Panc1 (cell line): ENCODE measurements around the gene TMEM108. TPM values are rescaled to one million over a fixed set of nuclear protein-coding genes. Genes with fewer than 3 reads are reported as not detected.

Experiments used
- ATAC-seq: fragments of 200-7000 bp; cut with Tn5 transposase; 2 replicates; pipeline ENCODE4 v1.9.1; 2020; ENCODE audit warnings: mild to moderate bottlenecking, moderate library complexity
- BruUV-seq: library from RNA; stranded (reverse); fragments of 400-500 nt; replicated peaks from 2 replicates; lab custom pipeline; 2021; lab: Mats Ljungman, UMichigan
- CTCF ChIA-PET: fragments of 300-600 bp; sonication (Branson Sonifier 250); formaldehyde crosslinking; loops from one replicate; lab custom pipeline; 2022; ENCODE audit warnings: antibody characterized with exemption; lab: Charles Lee
- POLR2A ChIA-PET: fragments of 300-600 bp; sonication (Branson Sonifier 250); formaldehyde crosslinking; loops from one replicate; lab custom pipeline; 2022; ENCODE audit warnings: antibody characterized with exemption; lab: Charles Lee
- DNase-seq: peaks from one replicate; pipeline ENCODE4 v3.0.0-alpha.2; 2010; ENCODE audit warnings: low read depth, low spot score
- H3K27ac ChIP-seq: 2 replicates; pipeline ENCODE4 v1.5.1; 2011; ENCODE audit warnings: mild to moderate bottlenecking, low read length, inconsistent platforms
- H3K27me3 ChIP-seq: fragments of 200-500 bp; sonication (Bioruptor generic); 2 replicates; pipeline ENCODE4 v1.6.0; 2014; ENCODE audit warnings: low read length, inconsistent platforms; ENCODE audit not compliant: control insufficient read depth, insufficient read depth
- H3K36me3 ChIP-seq: fragments of 200-500 bp; sonication (Bioruptor generic); 2 replicates; pipeline ENCODE4 v1.5.1; 2014; ENCODE audit warnings: inconsistent platforms, mild to moderate bottlenecking, low read length, moderate library complexity; ENCODE audit not compliant: control insufficient read depth, insufficient read depth
- H3K4me1 ChIP-seq: 2 replicates; pipeline ENCODE4 v1.5.1; 2011; ENCODE audit warnings: inconsistent platforms, mild to moderate bottlenecking, low read length, moderate library complexity; ENCODE audit not compliant: control insufficient read depth, insufficient read depth
- H3K4me3 ChIP-seq, 2 experiments: 2 replicates each; pipeline ENCODE4 v1.5.1; 2011 to 2012; ENCODE audit warnings: low read depth in 2 of 2, low read length in 2 of 2, mild to moderate bottlenecking in 2 of 2, inconsistent platforms in 1 of 2, moderate library complexity in 1 of 2
- H3K9me3 ChIP-seq: fragments of 200-500 bp; sonication (Bioruptor generic); 2 replicates; pipeline ENCODE4 v1.5.1; 2014; ENCODE audit warnings: low read depth, mild to moderate bottlenecking, inconsistent platforms, low read length, moderate library complexity; ENCODE audit not compliant: control insufficient read depth, insufficient read depth
- CTCF ChIP-seq: fragments of 450-650 bp; IDR thresholded peaks from 2 replicates; pipeline ENCODE4 v1.5.1; 2017; ENCODE audit warnings: mild to moderate bottlenecking
- POLR2AphosphoS5 ChIP-seq: IDR thresholded peaks from 2 replicates; pipeline ENCODE4 v1.6.1; 2012; ENCODE audit warnings: mild to moderate bottlenecking, low read depth, low read length, moderate library complexity
- REST ChIP-seq, 2 experiments: IDR thresholded peaks; 2 replicates each; pipeline ENCODE4 v1.6.1; 2011 to 2012; ENCODE audit warnings: low read depth in 2 of 2, control low read depth in 1 of 2, low read length in 1 of 2, mild to moderate bottlenecking in 1 of 2, moderate library complexity in 1 of 2; ENCODE audit not compliant: insufficient read depth in 1 of 2
- SIN3A ChIP-seq: IDR thresholded peaks from 2 replicates; pipeline ENCODE4 v1.6.1; 2012; ENCODE audit warnings: low read depth, mild to moderate bottlenecking, low read length, moderate library complexity, borderline replicate concordance; ENCODE audit not compliant: insufficient read depth
- TCF7L2 ChIP-seq: IDR thresholded peaks from 2 replicates; pipeline ENCODE4 v1.6.1; 2011; ENCODE audit warnings: mild to moderate bottlenecking, low read depth, low read length, inconsistent platforms
- in situ Hi-C: cut with HindIII; loops from 2 replicates; pipeline ENCODE4 v1.10.0; 2016; ENCODE audit warnings: low sequenced_read_pairs, low pct_unique_long_range_greater_than_20kb
- intact Hi-C: fragments of 100-400 bp; cut with micrococcal nuclease; formaldehyde crosslinking; loops from one replicate; pipeline ENCODE4 v1.10.0; 2022; ENCODE audit not compliant: unreplicated experiment
- total RNA-seq: library from RNA; stranded (reverse); gene quantifications from one replicate; pipeline ENCODE4 v1.2.1, GENCODE V29; 2021; ENCODE audit not compliant: unreplicated experiment

Gene TMEM108
- total RNA-seq, 1 experiment from 2014 or later, result 0.41 TPM

GRCh38 chr3:133249490-133249889, 211.3 kb downstream of the TMEM108 start:
- Histone ChIP-seq H3K4me1 (no peaks in the 10 kb centered on the region), H3K4me3 (no peak overlapping the region), H3K27ac (no peak overlapping the region), H3K27me3 (peaks cover 2% of the 10 kb centered on the region; the same call in 1 of the 2 replicates), H3K36me3 (no peaks in the 10 kb centered on the region), H3K9me3 (no peaks in the 10 kb centered on the region)
- BruUV-seq, result no TSS peak
- no peak for DNase-seq
- CTCF ChIA-PET, result no interaction called here
- intact Hi-C loops (no loop called here), in situ Hi-C loops (no loop called here)
- POLR2A ChIA-PET, result no interaction called here
- TF ChIP-seq POLR2AphosphoS5, result no peak
- no peak for ATAC-seq

- ChIA-PET POLR2A (no interaction called here), CTCF (no interaction called here)
- H3K36me3 ChIP-seq, result no peaks in the 10 kb centered on the region
- intact Hi-C loops (no loop called here), in situ Hi-C loops (no loop called here)
- DNase-seq, result no peak
- no peak overlapping the region for H3K4me3 ChIP-seq
- TF ChIP-seq TCF7L2, result no peak
- no peak for TF ChIP-seq POLR2AphosphoS5
- TF ChIP-seq REST (IDR thresholded peaks at IDR 0.05; ENCODE audit: insufficient read depth in 1 of 2, low read depth in 2 of 2, low read length in 1 of 2), result no peak
- no peak for TF ChIP-seq SIN3A
- TF ChIP-seq CTCF, result no peak
- no peaks in the 10 kb centered on the region for H3K4me1 ChIP-seq
- H3K27ac ChIP-seq, result no peak overlapping the region
- ATAC-seq, result no peak
- no peaks in the 10 kb centered on the region; the same call in 1 of the 2 replicates for H3K27me3 ChIP-seq
- BruUV-seq, result no TSS peak
- H3K9me3 ChIP-seq, result no peaks in the 10 kb centered on the region
Observed at GRCh38 chr3:133254151-133254550, 216.0 kb downstream of the TMEM108 start.

GRCh38 chr3:133254716-133255115, 216.5 kb downstream of the TMEM108 start:
- CTCF ChIA-PET, result no interaction called here
- Histone ChIP-seq H3K4me1 (no peaks in the 10 kb centered on the region), H3K27ac (no peak overlapping the region), H3K4me3 (no peak overlapping the region), H3K9me3 (no peaks in the 10 kb centered on the region), H3K27me3 (no peaks in the 10 kb centered on the region; the same call in 1 of the 2 replicates), H3K36me3 (no peaks in the 10 kb centered on the region)
- in situ Hi-C loops (no loop called here), intact Hi-C loops (no loop called here)
- ATAC-seq (no peak), DNase-seq (no peak)
- TF ChIP-seq REST (IDR thresholded peaks at IDR 0.05; ENCODE audit: insufficient read depth in 1 of 2, low read depth in 2 of 2, low read length in 1 of 2) (no peak), CTCF (no peak), SIN3A (no peak), POLR2AphosphoS5 (no peak), TCF7L2 (no peak)
- BruUV-seq, result no TSS peak
- POLR2A ChIA-PET, result no interaction called here
